Activated naive CD4-positive, alpha-beta T cell (primary cell): ENCODE results near the gene SLC16A10.
"Not testable (repeated sequence)": the region's sequence is repeated elsewhere in the genome, so short reads cannot be mapped to it uniquely, and the experiment has no call there.

ENCODE experiments used
- DNase-seq, 4 experiments: peaks; one replicate each; lab custom pipeline; 2025; lab: John Stamatoyannopoulos, UW

The SLC16A10 gene

DNA sequence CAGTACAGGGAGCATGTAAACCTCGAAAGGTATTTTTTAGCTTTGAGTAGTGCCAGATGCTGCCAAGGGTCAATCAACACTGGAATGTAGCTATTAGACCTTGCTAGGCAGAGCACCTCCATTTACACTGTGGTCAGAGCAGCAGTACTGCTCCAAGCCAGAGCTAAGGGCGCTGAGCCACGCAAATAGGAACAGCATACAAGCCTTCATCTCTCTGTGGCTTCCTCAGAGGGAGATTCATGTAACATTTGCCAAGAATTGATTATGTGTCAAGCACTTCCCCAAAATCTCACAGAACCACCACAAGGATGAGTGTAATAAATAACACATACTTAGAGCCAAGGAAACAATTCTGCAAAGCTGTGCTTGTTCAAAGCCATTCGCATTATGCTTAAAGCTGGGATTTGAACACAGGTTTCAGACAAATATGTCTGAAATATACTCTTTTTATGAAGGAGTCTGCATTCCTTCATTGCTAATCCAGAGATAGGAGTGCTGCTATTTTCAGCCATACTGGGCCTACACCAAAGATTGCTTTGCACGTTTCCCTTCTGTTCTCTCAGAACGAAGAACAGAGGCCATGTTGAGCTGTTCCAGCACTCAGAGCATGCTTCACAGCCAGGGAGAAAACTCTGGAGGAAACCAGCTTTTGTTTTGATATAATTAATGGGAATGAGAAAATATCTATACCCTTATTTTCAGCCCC, 97.7 kb downstream of the SLC16A10 start:
- no peak for DNase-seq

DNA sequence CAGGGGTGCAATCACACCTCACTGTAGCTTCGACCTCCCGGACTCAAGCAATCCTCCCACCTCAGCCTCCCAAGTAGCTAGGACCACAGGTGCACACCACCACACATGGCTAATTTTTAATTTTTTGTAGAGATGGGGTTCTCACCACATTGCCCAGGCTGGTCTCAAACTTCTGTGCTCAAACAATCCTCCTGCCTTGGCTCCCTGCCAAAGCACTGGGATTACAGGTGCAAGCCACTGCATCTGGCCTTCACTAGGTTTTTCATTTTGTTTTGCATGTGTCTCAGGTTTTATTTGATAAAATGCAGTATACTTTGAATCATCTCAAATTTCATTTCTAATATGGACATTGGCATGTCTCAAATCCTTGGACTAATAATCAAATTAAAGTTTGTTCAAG, 98.7 kb downstream of the SLC16A10 start:
- DNase-seq: no peak

DNA sequence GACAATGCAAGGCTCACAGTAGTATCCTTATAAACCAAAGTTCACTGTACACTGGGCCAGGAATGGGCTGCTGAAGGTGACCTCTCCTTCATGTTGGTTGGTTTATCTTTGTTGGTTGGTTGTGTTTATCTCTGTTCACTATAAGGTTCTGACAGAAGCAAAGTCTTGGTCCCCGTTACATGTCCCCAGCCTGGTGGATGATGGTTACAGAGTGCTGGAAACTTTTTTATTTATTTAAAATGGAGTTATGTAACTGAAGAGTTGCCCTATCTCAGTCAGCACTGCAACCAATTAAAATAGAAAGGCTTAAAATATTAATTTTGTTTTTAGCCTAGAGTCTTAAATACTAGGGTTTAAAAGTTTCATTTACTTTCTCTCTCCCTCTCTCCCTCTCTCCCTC, 100.6 kb downstream of the SLC16A10 start:
- DNase-seq: no peak

DNA sequence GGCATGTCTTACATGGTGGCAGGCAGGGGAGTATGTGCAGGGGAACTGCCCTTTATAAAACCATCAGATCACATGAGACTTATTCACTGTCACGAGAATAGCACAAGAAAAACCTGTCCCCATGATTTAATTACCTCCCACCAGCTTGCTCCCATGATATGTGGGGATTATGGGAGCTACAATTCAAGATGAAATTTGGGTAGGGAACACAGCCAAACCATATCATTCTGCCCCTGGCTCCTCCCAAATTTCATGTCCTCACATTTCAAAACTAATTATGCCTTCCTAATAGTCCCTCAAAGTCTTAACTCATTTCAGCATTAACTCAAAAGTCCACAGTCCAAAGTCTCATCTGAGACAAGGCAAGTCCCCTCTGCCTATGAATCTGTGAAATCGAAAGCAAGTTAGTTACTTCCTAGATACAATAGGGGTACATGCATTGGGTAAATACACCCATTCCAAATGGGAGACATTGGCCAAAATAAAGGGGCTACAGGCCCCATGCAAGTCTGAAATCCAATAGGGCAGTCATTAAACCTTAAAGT, 102.4 kb downstream of the SLC16A10 start:
- DNase-seq: not testable (repeated sequence)

DNA sequence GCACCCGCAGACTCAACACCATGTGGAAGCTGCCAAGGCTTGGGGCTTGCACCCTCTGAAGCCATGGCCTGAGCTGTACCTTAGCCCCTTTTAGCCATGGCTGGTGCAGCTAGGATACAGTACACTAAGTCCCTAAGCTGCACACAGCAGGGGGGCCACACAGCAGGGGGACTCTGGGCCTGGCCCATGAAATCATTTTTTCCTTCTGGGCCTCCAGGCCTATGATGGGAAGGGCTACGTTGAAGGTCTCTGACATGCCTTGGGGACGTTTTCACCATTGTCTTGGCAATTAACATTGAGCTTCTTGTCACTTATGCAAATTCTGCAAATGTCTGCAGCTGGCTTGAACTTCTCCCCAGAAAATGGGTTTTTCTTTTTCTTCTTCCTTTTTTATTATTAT, 103.3 kb downstream of the SLC16A10 start:
- DNase-seq: no peak

DNA sequence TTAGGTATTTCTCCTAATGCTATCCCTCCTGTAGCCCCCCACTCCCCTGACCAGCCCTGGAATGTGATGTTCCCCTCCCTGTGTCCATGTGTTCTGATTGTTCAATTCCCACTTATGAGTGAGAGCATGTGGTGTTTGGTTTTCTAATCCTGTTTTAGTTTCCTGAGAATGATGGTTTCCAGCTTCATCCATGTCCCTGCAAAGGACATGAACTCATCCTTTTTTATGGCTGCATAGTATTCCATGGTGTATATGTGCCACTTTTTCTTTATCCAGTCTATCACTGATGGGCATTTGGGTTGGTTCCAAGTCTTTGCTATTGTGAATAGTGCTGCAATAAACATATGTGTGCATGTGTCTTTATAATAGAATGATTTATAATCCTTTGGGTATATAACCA, 103.8 kb downstream of the SLC16A10 start:
- DNase-seq: not testable (repeated sequence)

DNA sequence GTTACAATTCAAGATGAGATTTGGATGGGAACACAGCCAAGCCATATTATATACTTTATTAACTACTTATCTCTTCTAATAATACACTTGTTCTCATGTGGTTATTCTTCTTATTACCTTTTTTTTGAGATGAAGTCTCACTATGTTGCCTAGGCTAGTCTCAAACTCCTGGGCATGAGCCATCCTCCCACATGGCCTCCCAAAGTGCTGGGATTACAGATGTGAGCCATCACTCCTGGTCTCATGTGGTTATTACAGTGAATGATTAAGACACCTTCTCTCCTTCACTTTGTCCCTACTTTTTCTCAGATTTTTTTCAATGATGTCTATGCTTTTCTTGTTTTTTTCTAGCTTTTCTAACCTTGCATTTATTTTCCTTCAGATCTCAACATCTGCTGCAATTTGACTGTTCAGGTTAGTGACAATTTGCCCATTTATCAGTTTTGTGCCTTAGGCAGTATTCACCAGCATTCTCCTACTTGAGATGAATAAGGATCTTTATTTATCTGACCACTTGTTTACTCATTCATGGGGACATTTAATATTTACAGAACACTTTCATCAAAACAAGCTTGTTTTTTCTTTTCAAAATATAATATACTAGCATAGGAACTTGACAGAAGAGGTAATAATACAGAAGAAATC, 105.7 kb downstream of the SLC16A10 start:
- DNase-seq: no peak

DNA sequence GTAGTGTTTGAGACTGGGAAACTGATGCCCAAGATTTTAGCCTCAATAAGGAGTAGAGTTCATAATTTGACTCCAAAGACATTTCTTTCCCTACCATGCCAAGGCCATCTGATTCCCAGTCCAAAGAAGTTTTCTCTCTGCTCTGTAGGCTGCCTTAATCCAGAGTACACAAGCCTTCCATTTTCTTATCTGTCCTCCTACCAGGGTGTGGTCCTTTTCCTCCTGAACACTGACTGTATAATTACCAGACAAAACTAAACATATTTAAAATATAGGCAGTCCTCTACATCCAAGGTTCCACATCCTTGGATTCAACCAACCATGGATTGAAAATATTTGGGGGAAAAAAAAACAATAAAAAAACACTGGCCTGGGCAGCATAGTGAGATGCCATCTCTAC, 108.4 kb downstream of the SLC16A10 start:
- DNase-seq: no peak

DNA sequence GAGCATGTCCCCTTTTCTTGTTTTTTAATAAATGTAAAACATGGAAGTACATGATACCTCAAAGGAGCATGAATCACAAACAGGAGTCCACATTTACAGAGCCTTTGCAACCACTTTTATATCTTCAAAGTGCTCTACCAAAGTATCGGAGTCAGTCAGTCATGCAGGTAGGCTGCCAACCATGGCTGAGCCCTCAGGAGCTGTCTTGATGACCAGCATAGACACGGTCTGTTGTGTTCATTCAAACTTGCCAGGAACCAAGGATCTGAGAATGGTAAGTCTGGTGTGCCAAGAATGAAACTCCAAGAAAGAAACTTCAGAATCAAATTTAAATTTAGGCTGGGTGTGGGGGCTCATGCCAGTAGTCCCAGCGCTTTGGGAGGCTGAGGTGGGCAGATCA, 111.5 kb downstream of the SLC16A10 start:
- no peak for DNase-seq

DNA sequence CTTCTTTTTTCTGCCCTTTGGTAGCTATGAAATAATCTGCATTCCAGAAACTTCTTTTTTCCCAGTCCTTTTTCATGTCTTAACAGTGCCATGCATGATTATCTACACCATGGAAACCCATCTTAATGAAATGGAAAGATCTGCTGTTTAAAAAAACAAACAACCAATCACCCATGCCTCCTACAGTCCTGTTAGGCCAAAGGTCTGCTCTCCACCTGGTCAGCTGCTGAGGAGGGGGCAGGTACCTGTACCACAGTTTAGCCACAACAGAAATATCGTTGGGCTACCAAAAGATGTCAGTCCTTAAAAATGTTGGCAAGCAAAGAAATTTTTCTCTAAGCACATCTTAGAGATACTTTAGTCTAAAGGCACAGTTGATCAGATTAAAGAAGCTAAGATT, 112.6 kb downstream of the SLC16A10 start:
- DNase-seq: no peak

DNA sequence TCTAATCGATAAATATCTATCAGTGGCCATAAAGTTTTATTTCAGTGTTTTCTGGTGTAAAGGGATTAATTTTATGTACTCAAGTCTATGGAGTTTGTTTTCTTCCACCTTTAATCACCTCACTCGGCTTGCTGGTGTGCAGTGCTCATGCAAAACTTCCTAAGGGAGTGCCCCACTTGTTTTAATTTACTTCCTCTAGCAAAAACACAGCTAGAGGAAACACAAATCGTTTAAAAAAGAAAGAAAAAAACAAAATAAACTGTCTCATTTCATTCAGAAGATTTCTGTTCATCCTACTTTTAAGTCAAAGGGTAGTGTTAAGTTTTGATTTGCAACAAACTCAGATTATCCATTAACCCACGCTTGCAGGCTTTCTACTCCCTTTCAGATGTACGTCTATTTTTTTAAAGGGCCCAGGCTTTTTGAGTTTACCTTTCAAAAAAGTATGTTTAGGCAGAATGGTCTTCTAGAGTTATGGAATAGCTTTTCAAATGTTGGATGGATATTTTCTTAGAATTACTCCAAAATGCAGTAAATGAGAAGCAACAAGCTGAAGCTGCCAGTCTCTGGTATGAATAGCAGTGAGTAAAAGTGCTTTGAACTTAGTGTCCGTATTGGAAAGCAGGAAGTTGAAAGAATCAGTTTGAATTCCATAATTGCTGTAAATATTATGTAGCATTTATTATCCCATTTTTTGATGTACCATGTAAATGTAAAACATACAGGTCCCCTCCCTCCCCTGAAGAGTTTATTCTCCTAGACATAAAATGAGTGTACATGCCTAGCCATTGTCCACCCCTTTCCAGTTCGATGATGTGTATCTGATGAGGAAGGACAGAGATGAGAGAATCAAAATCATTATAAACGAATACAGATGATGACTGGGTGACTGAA, 113.3 kb downstream of the SLC16A10 start:
- no peak for DNase-seq

DNA sequence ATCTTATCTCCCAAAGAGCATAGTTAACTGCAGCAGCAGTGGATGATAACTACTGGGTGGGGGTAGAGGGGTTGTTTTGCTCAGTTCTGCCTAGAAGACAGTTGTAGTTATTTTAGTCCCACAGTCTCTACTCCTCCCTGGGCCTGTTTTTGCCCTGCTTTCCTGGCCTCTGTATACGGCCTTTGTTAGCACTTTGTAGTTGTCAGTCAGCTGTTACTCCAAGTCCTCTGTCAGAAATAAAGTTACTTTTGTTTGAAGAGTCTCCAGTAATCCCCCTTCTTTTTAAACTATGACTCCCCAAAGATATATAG, 113.9 kb downstream of the SLC16A10 start:
- no peak for DNase-seq

DNA sequence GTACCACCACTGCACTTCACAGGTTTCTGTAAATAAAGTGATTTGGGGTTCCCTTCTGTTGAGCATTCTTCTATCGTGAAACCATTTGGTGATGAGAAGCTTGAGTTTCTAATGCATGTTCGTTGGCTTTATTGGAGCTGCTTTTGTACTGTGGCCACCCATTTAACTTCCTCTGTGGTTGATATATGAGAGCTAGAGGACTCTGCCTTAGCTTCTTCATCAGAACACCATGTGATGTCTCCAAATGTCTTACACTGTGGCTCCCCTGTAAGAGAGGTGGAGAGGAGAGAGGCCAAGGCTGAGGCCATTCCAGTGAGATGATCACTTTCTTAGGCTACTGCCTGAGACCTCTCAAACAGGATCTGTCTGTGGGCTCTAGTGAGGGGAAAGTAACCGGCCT, 114.5 kb downstream of the SLC16A10 start:
- DNase-seq: no peak

DNA sequence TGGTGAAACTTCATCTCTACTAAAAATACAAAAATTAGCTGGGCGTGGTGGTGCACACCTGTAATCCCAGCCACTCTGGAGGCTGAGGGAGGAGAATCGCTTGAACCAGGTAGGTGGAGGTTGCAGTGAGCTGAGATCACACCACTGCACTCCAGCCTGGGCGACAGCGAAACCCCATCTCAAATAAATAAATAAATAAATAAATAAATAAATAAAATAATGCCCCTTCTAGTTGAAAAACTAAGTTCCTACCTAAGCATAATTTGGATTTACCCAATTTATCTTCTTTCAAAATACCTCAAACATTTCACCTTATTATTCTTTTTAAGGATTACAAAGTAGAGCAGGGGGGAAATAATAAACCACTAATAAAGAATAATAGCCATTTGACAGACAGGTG, 116.2 kb downstream of the SLC16A10 start:
- not testable (repeated sequence) for DNase-seq

DNA sequence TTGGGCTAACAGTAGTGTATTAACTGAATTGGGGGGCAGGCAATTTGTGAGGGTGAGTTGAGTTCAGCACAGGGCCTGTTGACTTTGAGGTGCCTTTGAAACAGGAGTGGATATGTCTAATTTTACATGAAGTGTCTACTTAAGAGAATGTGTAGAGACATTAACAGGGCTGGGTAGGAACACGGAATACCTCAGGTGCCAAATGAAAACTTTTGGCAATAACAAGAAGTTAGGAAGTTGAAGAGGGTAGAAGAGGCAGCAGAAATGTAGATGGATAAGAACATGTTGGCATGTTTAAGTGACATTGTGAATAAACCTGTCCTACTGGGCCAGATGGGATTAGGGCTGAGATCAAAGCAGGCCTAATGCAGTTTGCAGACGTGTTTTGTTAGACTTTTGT, 117.0 kb downstream of the SLC16A10 start:
- DNase-seq: no peak

DNA sequence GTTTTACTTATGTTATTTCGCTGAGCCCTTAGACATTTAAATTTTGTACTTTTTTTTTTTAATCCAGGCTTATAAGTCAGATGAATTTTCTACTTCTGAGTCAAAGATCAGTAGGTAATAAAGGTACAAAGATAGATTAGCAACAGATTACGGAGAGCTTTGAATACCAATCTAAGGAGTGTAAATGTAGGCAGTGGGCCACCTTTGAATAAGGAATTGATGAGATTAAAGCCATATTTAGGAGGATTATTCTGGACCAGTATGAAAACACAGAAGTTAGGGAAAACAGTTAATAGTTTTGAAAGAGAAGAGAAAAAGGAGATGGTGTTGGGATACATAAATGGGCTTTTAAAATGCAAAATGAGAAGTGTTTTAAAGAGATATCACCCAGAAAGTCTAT, 117.6 kb downstream of the SLC16A10 start:
- DNase-seq: no peak

DNA sequence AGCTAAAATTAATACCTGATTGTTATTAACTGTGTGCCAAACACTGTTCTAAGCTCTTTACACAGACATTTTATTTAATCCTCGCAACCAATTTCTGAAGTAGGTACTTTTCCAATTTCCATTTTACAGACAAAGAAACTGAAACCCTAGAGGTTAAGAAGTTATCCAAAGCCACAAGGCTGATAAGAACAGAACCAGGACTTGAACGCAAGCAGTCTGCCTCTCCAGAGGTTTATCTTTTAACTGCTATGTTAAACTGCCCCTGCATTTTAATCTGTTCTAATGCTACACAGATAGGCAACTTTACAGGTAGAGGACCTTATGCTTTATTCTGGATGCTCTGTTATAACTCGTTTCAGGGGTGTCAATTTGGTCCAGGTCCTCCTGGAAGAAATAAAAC, 118.2 kb downstream of the SLC16A10 start:
- DNase-seq: no peak

DNA sequence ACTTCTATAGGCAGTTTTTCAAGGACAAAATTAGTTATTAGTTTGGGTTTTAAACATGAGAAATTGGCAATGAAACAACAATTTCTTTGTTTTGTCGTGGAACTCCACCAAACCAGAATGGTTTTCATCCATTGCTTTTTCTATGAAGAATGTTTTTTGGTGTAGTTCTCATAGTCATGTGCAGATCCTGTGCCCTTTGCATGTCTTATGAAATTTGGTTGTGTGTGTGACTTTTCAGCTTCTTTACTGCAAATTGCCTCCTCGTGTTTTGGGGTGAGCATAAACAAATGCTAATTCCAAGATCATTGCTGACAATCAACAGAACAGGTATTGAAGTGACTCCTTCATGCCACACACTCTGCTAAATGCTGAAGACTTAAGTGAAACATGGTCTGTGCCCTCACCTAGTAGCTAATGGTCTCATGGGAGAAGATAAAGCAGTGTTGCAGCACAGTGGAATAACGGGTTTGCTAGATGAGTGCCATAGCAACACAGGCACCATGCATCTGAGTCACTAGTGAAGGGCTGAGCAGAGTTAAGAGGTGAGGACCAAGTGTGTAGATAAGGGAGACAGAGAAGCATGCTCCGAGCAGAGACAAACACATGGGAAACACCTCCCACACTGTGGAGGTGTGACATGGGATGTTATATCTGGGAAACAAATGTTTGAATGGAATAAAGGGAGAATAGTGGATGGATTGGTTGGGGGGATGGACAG, 120.0 kb downstream of the SLC16A10 start:
- DNase-seq: no peak

DNA sequence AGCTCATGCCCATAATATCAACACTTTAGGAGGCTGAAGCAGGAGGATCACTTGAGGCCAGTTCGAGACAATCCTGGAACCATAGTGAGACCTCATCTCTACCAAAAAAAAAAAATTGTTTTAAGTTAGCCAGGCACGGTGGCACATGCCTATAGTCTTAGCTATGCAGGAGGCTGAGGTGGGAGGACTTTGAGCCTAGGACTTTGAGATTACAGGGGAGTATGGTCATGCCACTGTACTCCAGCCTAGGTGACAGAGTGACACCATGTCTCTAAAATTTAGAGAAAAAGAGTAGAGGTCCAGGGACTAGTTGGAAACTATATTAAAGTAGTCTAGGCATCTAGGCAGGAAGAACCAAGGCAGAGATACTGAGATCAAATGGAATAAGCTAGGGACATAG, 121.6 kb downstream of the SLC16A10 start:
- DNase-seq: no peak

DNA sequence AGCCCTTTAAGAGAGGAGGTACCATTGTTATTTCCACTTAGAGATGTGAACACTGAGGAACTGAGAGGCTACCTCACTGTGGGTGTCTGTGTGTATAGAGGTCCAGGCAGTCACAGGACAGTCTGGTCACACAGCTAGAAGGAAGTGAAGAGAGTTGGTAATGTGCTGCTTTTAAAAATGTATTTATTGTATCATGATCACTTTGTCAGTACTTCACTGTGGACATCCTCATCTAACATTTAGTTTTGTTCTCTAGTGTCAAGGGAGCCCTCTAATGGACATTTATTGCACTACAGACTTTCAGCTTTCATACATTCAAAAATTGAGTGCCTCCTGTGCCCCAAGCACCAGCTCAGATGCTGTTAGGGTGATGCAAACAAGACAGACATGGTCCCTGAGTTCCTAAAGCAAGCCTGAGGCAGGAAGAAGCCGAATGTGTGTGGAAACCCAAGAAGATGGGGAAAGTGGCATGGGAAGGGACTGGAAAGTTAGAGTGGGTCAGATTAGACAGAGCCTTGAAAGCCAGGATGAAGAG, 123.0 kb downstream of the SLC16A10 start:
- no peak for DNase-seq

DNA sequence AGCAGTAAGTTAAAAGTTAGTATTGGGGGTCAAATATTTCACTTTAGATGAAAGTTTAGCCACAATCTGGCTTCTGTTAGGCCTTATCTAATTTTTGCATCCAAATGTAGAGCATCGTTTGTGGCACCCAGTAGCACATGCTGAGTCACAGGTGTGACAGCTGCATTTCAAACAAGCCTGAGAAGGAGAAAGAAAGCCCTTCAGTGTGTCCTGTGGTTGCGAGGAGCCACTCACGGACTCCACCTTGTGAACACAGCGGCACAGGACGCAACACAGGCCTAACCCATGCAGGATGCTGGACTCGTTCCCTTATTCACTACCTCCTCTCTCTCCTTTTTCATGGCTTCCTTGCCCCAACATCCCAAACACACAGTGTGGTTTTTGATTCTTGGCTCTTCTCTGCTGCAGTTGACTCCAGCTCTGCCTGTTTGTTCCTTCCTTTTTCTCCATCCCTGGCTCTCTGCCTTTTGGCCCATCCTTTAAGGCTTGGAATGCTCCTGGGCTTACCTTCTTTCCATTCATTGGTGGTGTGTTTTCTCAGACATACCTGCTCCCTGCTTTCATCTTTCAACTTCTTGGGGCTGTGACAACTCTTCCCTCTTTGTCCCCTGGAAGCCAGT, 124.2 kb downstream of the SLC16A10 start:
- no peak for DNase-seq
